Esophagus squamous epithelium (tissue), 5 donors: ENCODE results near the gene TMEM132D. TPM values are rescaled to one million over a fixed set of nuclear protein-coding genes. Genes with fewer than 3 reads are reported as not detected.

ENCODE experiments used
- DNase-seq: peaks from one replicate; lab custom pipeline; 2025; lab: John Stamatoyannopoulos, UW
- H3K27ac ChIP-seq, 4 donors: fragments of 200-600 bp; sonication (generic); one replicate each; pipeline ENCODE4 v1.5.1; 2016 to 2019; ENCODE audit warnings: mild to moderate bottlenecking in 1 of 4
- H3K27me3 ChIP-seq, 4 donors: fragments of 200-600 bp; sonication (generic); 1 replicate in 3 of 4; 2 replicates in 1 of 4; pipeline versions ENCODE4 v1.5.1 to v1.6.0; 2017 to 2021; ENCODE audit warnings: antibody characterized with exemption in 1 of 4
- H3K36me3 ChIP-seq, 3 donors: fragments of 200-600 bp; sonication (generic); one replicate each; pipeline ENCODE4 v1.5.1; 2016 to 2019
- H3K4me1 ChIP-seq, 3 donors: fragments of 200-600 bp; sonication (generic); one replicate each; pipeline ENCODE4 v1.5.1; 2017 to 2019
- H3K4me3 ChIP-seq, 4 donors: fragments of 200-600 bp; sonication (generic); 1 replicate in 3 of 4; 2 replicates in 1 of 4; pipeline ENCODE4 v1.5.1; 2016 to 2019; ENCODE audit warnings: mild to moderate bottlenecking in 2 of 4, moderate library complexity in 1 of 4
- H3K9me3 ChIP-seq, 3 donors: fragments of 200-600 bp; sonication (generic); one replicate each; pipeline ENCODE4 v1.5.1; 2016 to 2019
- POLR2A ChIP-seq, 4 donors: fragments of 450-650 bp; IDR thresholded peaks; one replicate each; pipeline ENCODE4 v1.6.1; 2017; ENCODE audit warnings: antibody characterized with exemption in 4 of 4, mild to moderate bottlenecking in 4 of 4, moderate library complexity in 3 of 4
- WGBS, 2 donors: methylation state at CpG; one replicate each; pipeline ENCODE4 v1.1.5; 2018; 5-methylcytosine and 5-hydroxymethylcytosine counted together
- intact Hi-C: fragments of 100-400 bp; cut with DNase I; formaldehyde crosslinking; loops from one replicate; pipeline ENCODE4 v1.15.0; 2022
- total RNA-seq, 4 donors: library from RNA; depleted of rRNA; stranded (reverse); fragments of >200 nt; gene quantifications; one replicate each; pipeline ENCODE4 v1.1.0, GENCODE V29; 2016
- TF ChIP-seq, protein P1 (sequence below), 6 experiments: fragments of 450-650 bp in 4 of 6; fragments of 200-600 bp in 2 of 6; sonication (generic) in 2 of 6; IDR thresholded peaks; one replicate each; pipeline ENCODE4 v1.5.1; 2016 to 2019; ENCODE audit warnings: antibody characterized with exemption in 6 of 6, mild to moderate bottlenecking in 4 of 6, moderate library complexity in 4 of 6
- donor health status: DM: yes; HTN: yes; CAD: no.

The TMEM132D gene
- total RNA-seq, 4 donors from 2014 or later = not detected

DNA sequence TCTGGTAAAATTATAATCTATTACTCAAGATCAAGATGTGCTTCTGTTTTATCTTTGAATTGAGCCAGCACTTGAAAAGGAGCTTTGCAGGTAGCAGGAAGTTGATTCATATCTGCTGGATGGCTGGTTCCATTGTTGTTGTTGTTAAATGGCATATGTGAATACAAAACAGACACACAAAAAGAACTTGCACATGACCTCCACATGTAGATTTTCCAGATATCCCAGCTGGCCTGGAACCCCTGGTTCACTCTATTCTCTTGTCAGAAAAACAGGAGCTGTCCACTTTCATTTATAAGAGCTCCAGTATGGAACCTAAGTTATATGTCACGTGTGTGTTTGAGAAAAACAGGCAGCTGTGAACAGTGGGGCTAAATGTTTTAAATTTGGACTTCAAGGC, 273.9 kb downstream of the TMEM132D start:
- 64 to 67% methylated on average over 1 of the region's 1 CpG for WGBS, 2 donors
- TF ChIP-seq, protein P1, sequence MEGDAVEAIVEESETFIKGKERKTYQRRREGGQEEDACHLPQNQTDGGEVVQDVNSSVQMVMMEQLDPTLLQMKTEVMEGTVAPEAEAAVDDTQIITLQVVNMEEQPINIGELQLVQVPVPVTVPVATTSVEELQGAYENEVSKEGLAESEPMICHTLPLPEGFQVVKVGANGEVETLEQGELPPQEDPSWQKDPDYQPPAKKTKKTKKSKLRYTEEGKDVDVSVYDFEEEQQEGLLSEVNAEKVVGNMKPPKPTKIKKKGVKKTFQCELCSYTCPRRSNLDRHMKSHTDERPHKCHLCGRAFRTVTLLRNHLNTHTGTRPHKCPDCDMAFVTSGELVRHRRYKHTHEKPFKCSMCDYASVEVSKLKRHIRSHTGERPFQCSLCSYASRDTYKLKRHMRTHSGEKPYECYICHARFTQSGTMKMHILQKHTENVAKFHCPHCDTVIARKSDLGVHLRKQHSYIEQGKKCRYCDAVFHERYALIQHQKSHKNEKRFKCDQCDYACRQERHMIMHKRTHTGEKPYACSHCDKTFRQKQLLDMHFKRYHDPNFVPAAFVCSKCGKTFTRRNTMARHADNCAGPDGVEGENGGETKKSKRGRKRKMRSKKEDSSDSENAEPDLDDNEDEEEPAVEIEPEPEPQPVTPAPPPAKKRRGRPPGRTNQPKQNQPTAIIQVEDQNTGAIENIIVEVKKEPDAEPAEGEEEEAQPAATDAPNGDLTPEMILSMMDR (IDR thresholded peaks at IDR 0.05) = no peak
- no peak for TF ChIP-seq POLR2A (IDR thresholded peaks at IDR 0.05)
- no peak overlapping the region for H3K4me3 ChIP-seq
- H3K4me1 ChIP-seq = no peaks in the 10 kb centered on the region
- H3K9me3 ChIP-seq = peaks cover 0 to 5% (median 0%) of the 10 kb centered on the region in 3 donors
- no peaks in the 10 kb centered on the region for H3K27me3 ChIP-seq
- no peak for DNase-seq
- intact Hi-C loops = no loop called here
- no peak overlapping the region for H3K27ac ChIP-seq
- H3K36me3 ChIP-seq = no peaks in the 10 kb centered on the region

DNA sequence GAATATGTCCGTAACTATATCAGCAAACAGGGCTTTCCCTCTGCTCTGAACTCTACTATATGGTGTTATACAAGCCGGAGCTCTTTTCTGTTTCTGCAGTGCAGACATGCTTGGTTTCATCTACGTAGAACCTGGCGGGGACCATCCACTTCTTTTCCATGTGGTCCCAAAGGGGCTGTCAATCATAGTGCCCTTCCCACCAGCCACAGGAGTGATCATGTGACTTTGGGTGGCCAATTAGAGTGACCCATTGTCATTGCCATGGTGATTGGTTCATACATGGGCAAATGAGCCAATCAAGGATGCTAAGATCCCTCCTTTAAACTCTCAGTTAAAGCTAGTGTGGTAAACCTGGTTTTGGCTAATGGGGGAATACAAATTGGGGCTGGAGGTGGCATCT, 281.3 kb downstream of the TMEM132D start:
- no peak for DNase-seq

DNA sequence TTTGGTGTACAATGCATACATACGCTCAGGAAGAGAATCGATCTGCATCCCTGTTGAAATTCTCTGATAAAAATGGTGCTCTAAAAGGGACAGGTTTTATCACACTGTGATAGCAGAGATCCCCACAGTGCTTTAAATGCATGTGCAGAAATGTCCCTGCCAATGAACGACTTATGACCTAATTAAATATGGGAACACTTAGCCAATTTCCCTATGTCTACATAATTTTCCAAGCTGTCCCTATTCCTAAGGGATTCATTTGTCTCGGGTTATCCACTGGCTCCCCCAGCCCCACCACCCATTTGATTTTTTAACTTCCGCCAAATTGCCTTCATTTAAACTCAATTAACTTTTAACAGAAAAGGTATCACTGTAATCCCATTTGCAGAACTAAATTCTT, 284.6 kb downstream of the TMEM132D start:
- DNase-seq = no peak
- TF ChIP-seq POLR2A (IDR thresholded peaks at IDR 0.05) = no peak
- TF ChIP-seq, protein P1 (IDR thresholded peaks at IDR 0.05) = no peak
- H3K9me3 ChIP-seq = peaks cover 0 to 10% (median 0%) of the 10 kb centered on the region in 3 donors
- no peak overlapping the region for H3K4me3 ChIP-seq
- intact Hi-C loops = no loop called here
- H3K27ac ChIP-seq = no peak overlapping the region
- H3K36me3 ChIP-seq = no peaks in the 10 kb centered on the region
- WGBS, 2 donors = 59 to 62% methylated on average over 5 of the region's 5 CpGs
- H3K4me1 ChIP-seq = no peaks in the 10 kb centered on the region
- no peaks in the 10 kb centered on the region for H3K27me3 ChIP-seq

More for the DNA sequence above, 281.3 kb downstream of the TMEM132D start:
- Histone ChIP-seq H3K36me3 (no peaks in the 10 kb centered on the region), H3K27me3 (no peaks in the 10 kb centered on the region), H3K9me3 (peaks cover 0 to 15% (median 0%) of the 10 kb centered on the region in 3 donors), H3K4me1 (no peaks in the 10 kb centered on the region), H3K4me3 (no peak overlapping the region), H3K27ac (no peak overlapping the region)
- intact Hi-C loops = no loop called here
- WGBS, 2 donors = 83 to 94% methylated on average over 3 to 4 of the region's 4 CpGs
- no peak for TF ChIP-seq POLR2A (IDR thresholded peaks at IDR 0.05)
- TF ChIP-seq, protein P1 (IDR thresholded peaks at IDR 0.05) = no peak

DNA sequence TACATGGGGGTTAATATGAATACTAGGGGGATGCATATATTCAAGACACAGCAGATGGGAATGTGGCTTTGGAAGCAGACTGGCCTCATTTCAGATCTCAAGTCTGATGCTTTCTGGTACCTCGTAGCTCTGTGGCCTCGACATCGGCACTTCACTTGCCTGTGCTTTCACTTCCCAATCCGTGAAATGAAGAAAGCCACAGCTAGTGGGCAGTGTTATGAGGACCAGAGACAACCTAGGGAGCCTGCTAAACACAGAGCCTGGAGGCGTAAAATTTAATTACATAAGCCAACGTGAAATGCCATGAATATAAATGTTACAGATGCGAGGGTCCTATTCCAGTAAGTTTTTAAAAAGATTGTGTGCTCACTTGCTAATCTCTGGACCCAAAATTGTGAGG, 286.0 kb downstream of the TMEM132D start:
- H3K36me3 ChIP-seq = no peaks in the 10 kb centered on the region
- no peak overlapping the region for H3K27ac ChIP-seq
- no peaks in the 10 kb centered on the region for H3K4me1 ChIP-seq
- intact Hi-C loops = no loop called here
- H3K4me3 ChIP-seq = no peak overlapping the region
- no peaks in the 10 kb centered on the region for H3K27me3 ChIP-seq
- DNase-seq = no peak
- peaks cover 0 to 10% (median 0%) of the 10 kb centered on the region in 3 donors for H3K9me3 ChIP-seq
- TF ChIP-seq POLR2A (IDR thresholded peaks at IDR 0.05) = no peak
- TF ChIP-seq, protein P1 (IDR thresholded peaks at IDR 0.05) = no peak
- 73 to 77% methylated on average over 7 of the region's 7 CpGs for WGBS, 2 donors

DNA sequence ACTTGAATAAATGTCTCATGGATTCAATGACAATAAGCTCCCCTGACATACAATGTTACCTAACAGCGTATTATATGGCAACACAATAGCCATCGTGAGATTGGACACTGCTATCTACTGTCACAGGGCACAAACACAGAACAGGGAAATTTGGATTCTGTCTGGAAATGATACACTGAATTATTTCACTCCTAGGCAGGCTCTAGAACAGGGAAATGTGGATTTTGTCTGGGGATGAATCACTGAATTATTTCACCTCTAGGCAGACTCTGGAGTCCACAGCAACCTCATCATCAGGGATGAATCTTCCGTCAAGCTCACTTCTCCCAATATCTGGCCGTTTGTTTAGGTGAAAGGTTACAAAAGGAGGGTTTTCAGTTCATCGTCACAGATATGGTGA, 288.8 kb downstream of the TMEM132D start:
- H3K36me3 ChIP-seq = no peaks in the 10 kb centered on the region
- H3K9me3 ChIP-seq = no peaks in the 10 kb centered on the region
- H3K27ac ChIP-seq = no peak overlapping the region
- H3K4me1 ChIP-seq = no peaks in the 10 kb centered on the region
- TF ChIP-seq, protein P1 (IDR thresholded peaks at IDR 0.05) = no peak
- no peak for TF ChIP-seq POLR2A (IDR thresholded peaks at IDR 0.05)
- no peak for DNase-seq
- H3K4me3 ChIP-seq = no peak overlapping the region
- no peaks in the 10 kb centered on the region for H3K27me3 ChIP-seq
- WGBS, 2 donors = 68 to 75% methylated on average over 5 of the region's 5 CpGs
- intact Hi-C loops = no loop called here
